Natural killer cell treated with Interleukin-12 subunit alpha and Interleukin-12 subunit beta and Interleukin-15 and Interleukin-18, amount 100 ng/mL, for 72 hours (primary cell): Measurements from ENCODE around the gene HES7. TPM values are rescaled to one million over a fixed set of nuclear protein-coding genes. Genes with fewer than 3 reads are reported as not detected.
"Not testable (repeated sequence)": the region's sequence is repeated elsewhere in the genome, so short reads cannot be mapped to it uniquely, and the experiment has no call there.

ENCODE experiments used
- ATAC-seq, 2 donors: fragments of 150-1000 bp; cut with Tn5 transposase in 1 of 2; sonication (Bioruptor Pico), chemical (Tn5 transposase) in 1 of 2; 2 replicates each; pipeline ENCODE4 v1.10.0; 2021
- DNase-seq: peaks from one replicate; pipeline ENCODE4 v3.0.0; 2022; ENCODE audit warnings: low spot score
- H3K27ac Mint-ChIP-seq, 2 donors: 1 replicate in 1 of 2; 2 replicates in 1 of 2; pipeline ENCODE4 v1.8.0; 2022; ENCODE audit warnings: mixed read lengths in 2 of 2, mild to moderate bottlenecking in 1 of 2, moderate library complexity in 1 of 2
- H3K27me3 Mint-ChIP-seq, 2 donors: 1 replicate in 1 of 2; 2 replicates in 1 of 2; pipeline ENCODE4 v1.8.0; 2022; ENCODE audit warnings: mixed read lengths in 2 of 2
- H3K36me3 Mint-ChIP-seq: one replicate; pipeline ENCODE4 v1.8.0; 2022; ENCODE audit warnings: mixed read lengths
- H3K4me1 Mint-ChIP-seq, 2 donors: 1 replicate in 1 of 2; 2 replicates in 1 of 2; pipeline ENCODE4 v1.8.0; 2022; ENCODE audit warnings: low read depth in 2 of 2, mixed read lengths in 2 of 2, mild to moderate bottlenecking in 1 of 2
- H3K4me3 Mint-ChIP-seq: one replicate; pipeline ENCODE4 v1.8.0; 2022; ENCODE audit warnings: mixed read lengths
- H3K9me3 Mint-ChIP-seq: 2 replicates; pipeline ENCODE4 v1.8.0; 2022; ENCODE audit warnings: mixed read lengths
- total RNA-seq, 2 donors: library from RNA; stranded (reverse); gene quantifications; one replicate each; pipeline ENCODE4 v1.2.3, GENCODE V29; 2022

The HES7 gene
- total RNA-seq = not detected

DNA sequence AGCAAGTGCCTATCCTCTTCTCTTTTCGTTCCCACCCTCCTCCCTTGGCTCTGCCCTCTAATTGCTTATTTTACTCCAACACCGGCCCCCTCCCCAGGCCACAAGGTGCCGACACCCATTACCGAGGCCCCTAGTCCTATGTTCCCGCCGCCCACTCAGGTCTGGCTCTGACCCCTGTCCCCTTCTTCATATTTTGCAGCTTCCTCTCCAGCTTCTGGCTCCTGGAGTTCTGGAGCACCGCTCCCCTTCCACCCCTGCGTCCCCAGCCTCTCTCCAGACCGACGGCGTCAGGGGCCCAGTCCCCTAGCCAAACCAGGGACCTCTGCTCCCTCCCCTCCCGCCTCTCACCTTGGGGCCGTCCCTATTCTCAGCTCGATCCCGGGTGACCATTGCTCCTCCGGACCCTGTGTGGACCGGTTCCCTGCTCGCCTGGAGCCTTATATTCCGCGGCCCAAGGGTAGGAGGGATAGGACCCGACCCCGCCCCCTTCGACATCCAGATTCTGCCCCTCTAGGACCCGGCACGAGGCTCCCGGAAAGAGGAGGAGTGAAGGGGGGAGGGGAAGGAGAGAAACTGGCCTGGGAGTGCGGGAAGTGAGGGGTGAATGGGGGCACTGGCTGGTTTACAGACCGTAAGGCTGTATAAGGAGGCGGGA, at the start of gene HES7:
TSS of gene HES7 (minus strand) at position 412 of the 655 bp plus-strand sequence. CDS start at position 390, 22 bp downstream.
- Mint-ChIP-seq H3K4me1 (peaks cover 67 to 74% of the 10 kb centered on the region in 2 donors), H3K36me3 (no peaks in the 10 kb centered on the region), H3K4me3 (peak within 1 kb of the TSS; percentile 96), H3K9me3 (no peaks in the 10 kb centered on the region), H3K27ac (peak within 1 kb of the TSS; percentile 75 to 97), H3K27me3 (peaks cover 25 to 36% of the 10 kb centered on the region in 2 donors)
- ATAC-seq (no peak), DNase-seq (no peak)

DNA sequence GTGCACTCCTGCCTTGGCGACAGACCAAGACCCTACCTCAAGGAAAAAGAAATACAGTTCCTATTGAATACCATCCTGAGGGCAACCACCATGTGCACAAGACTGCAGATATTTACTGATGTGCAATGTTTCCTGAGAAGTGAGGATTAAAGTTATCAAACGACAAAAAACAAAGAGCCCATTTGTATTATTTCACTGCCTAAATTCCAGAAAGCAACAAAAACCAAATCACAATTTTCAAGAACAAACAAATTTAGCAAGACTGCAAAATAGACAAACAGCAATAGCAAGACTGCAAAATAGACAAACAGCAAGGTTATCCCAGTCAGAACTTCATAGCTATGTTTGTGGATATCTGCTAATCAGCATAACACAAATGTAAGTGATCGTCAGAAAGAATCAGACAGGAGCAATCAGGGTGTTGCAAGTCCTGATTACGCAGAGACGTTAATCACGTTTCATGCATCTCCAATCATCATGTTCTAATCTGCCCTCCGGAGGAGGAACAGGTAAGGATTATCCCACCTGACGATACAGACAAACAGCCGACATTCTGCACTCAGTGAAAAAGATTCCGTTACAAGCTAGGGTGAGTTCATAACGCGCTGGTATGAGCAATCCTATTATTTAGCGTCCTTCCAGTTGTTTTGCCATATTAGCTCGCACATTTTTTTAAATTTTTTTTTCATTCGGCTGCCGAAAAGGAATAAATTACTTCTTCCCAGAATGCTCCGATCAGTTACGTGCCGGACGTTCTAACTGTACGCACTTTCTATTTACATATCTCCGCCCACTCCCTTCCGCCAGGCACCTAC, 49.4 kb upstream of the HES7 start:
- no peaks in the 10 kb centered on the region for H3K27me3 Mint-ChIP-seq
- H3K4me3 Mint-ChIP-seq = peak overlapping the region; percentile 80
- DNase-seq (peak; percentile 88), ATAC-seq (peak; percentile 81 to 83)
- no peaks in the 10 kb centered on the region for H3K36me3 Mint-ChIP-seq
- no peaks in the 10 kb centered on the region for H3K9me3 Mint-ChIP-seq
- H3K27ac Mint-ChIP-seq = peak overlapping the region; percentile 97 to 100
- H3K4me1 Mint-ChIP-seq = peaks cover 40 to 43% of the 10 kb centered on the region in 2 donors

DNA sequence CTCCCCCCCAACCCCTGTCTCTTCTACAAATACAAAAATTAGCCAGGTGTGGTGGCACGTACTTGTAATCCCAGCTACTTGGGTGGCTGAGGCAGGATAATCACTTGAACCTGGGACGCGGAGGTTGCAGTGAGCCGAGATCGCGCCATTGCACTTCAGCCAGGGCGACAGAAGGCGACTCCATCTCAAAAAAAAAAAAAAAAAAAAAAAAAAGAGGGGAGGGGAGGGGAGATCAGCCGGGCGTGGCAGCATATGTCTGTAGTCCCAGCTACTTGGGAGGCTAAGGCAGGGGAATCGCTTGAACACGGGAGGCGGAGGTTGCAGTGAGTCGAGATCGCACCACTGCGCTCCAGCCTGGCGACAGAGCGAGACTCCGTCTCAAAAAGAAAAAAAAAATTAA, 46.3 kb upstream of the HES7 start:
- ATAC-seq, DNase-seq, H3K9me3 Mint-ChIP-seq, H3K4me3 Mint-ChIP-seq, H3K27me3 Mint-ChIP-seq, H3K36me3 Mint-ChIP-seq, H3K27ac Mint-ChIP-seq: not testable (repeated sequence)
- H3K4me1 Mint-ChIP-seq = peaks cover 21 to 28% of the 10 kb centered on the region in 2 donors

DNA sequence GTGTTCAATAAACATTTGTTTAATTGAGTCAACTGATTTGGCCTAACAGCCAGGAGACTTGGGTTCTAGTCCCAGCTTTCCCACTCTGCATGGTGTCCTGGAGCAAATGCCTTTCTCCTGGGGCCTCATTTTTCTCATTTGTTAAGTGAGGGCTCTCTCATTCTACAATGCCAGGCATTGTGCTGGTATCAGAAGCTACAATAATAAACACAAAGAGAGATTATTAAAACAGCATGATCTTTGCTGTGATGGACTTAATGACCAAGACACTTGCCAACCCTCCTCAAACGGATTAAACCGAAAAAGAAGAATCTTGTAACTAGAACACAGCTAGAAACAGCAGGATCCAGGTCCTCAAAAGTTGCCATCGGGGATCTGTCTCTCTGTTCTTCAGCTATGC, 43.6 kb upstream of the HES7 start:
- Mint-ChIP-seq H3K4me3 (no peak overlapping the region), H3K27me3 (no peaks in the 10 kb centered on the region), H3K27ac (no peak overlapping the region), H3K36me3 (no peaks in the 10 kb centered on the region), H3K9me3 (no peaks in the 10 kb centered on the region), H3K4me1 (peaks cover 21 to 30% of the 10 kb centered on the region in 2 donors)
- ATAC-seq = no peak
- DNase-seq = no peak

DNA sequence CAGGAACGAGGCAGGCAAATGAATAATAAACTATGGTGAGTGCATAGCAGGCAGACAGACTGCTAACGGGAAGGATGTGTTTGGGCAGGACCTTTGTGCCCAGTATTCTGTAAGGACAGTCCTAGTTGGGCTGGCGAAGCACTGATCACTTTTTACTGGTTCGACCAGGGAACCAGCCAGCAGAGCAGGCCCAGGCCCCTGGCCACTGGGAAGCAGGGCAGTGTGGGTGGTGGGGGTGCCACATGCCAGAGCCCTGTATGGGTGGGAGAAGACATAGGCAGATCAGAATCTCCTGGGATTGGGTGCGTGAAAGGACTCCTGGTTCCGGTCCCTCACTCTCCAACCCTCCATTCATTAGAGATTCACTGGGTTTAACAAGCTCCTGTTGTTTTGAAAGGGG, 42.8 kb upstream of the HES7 start:
- Mint-ChIP-seq H3K36me3 (no peaks in the 10 kb centered on the region), H3K9me3 (no peaks in the 10 kb centered on the region)

DNA sequence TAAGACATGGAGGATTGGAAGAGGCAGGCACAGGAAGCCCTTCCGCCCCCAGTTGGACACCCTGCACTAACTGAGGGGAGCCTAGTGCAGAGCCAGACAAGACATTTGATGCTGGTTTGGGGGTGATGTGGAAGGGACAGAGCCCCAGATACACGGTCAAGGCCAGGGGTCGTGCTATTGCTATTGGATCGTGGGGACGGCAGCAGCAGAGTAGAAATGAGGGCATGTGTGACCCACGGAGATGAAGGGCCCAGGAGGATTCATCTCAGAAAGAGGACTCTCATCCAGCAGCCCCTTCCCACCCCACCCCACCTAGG, 40.9 kb upstream of the HES7 start:
- peak overlapping the region; percentile 90 to 93 for H3K27ac Mint-ChIP-seq
- DNase-seq (no peak), ATAC-seq (no peak)
- peaks cover 8% of the 10 kb centered on the region for H3K36me3 Mint-ChIP-seq
- no peaks in the 10 kb centered on the region for H3K27me3 Mint-ChIP-seq
- peak overlapping the region; percentile 85 for H3K4me3 Mint-ChIP-seq
- H3K4me1 Mint-ChIP-seq = peaks cover 42 to 45% of the 10 kb centered on the region in 2 donors
- no peaks in the 10 kb centered on the region for H3K9me3 Mint-ChIP-seq

More for the DNA sequence above, 42.8 kb upstream of the HES7 start:
- DNase-seq (no peak), ATAC-seq (no peak)
- H3K27ac Mint-ChIP-seq = no peak overlapping the region
- peaks cover 22 to 30% of the 10 kb centered on the region in 2 donors for H3K4me1 Mint-ChIP-seq
- no peaks in the 10 kb centered on the region for H3K27me3 Mint-ChIP-seq
- H3K4me3 Mint-ChIP-seq = no peak overlapping the region

DNA sequence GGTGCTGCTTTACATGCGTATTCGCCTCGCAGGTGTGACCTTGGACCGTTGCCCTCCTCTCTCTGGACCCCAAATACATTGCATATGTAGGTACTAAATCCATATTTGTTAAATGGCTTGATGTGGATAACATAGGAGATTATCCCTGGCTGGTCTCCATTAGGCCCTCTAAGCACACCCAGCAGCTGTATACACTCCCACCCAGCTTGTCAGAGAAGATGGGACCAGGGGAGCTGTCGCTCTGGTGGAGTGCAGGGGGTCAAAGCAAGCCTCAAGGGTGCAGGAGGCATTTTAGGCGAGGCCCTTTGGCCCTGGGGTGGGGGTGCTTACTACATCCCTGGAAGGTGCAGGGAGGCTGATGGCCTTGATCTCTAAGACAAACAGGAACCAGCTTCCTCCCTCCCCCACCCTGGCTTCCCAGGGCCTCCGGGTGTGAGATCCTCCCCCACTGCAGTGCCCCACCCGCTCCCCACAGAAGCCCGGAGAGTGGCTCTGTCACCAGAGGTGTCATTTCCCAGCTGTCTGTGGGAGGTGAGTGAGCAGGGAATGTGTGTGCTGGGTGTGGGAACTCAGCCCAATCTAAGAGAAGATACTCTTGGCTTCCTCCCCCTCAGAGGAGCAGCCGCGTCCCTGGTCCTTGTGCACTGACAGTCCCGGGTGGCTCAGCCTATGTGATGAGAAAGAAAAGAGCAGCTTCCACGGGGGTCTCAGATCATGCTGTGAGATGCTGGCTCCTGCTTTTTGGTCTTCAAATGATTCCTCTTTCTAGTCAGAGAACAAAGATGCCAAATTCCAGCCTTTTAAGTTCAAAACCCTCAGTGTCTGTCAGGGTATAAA, 40.3 kb upstream of the HES7 start:
- H3K9me3 Mint-ChIP-seq = no peaks in the 10 kb centered on the region
- DNase-seq (peak; percentile 88), ATAC-seq (peak; percentile 76 to 79)
- peaks cover 8% of the 10 kb centered on the region for H3K36me3 Mint-ChIP-seq
- H3K4me3 Mint-ChIP-seq = peak overlapping the region; percentile 85
- H3K4me1 Mint-ChIP-seq = peaks cover 46 to 50% of the 10 kb centered on the region in 2 donors
- peak overlapping the region; percentile 90 to 93 for H3K27ac Mint-ChIP-seq
- H3K27me3 Mint-ChIP-seq = no peaks in the 10 kb centered on the region

DNA sequence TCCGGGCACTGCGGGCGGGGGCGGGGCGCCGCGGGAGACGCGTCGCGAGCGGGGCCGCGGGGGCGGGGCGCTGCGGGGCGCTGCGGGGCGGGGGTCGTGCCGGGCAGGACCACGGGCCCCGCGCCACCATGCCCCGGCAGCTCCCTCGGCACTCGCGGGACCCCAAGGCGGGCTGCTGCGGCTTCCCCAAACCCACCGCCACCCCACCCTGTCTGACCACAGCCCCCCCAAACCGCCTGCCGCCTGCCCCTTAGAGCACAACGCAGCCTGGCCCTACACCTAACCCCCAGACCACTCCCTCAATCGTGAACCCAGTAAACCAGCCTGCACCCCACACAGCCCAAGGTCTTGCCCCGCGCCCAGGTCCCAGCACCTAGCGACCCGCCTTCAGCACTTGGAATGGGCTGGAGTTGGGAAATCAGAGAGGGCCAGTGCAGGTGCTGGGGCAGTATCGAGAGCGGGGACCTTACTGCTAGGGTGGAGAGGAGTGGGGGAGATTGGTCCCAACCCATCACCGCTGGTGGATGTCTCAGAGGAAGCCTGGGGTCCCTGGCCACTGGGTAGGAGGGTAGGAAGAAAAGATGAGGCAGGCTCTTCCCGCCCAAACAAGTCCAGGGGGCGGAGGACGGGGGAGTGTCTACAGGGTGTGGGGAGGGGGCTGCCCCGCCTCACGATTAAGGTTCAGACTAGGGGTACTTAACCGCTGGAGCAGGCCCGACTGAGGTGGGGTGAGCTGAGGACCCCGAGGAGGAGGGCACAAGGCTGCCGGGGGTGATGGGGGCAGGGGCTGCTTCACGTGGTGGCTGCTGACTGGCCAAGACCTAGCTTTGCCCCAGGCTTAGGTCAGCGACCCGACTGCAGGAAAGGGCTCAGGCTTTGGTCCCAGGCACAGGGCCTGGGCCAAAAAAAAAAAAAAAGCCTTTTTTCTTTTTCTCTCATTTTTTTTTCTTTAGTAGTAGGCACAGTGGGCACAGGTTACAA, 39.4 kb upstream of the HES7 start:
- Mint-ChIP-seq H3K36me3 (peaks cover 8% of the 10 kb centered on the region), H3K4me3 (peak overlapping the region; percentile 85), H3K9me3 (no peaks in the 10 kb centered on the region), H3K27me3 (no peaks in the 10 kb centered on the region), H3K4me1 (peaks cover 54% of the 10 kb centered on the region in 2 donors), H3K27ac (peak overlapping the region; percentile 90 to 93)
- no peak for DNase-seq
- ATAC-seq = peak; percentile 26 to 29

DNA sequence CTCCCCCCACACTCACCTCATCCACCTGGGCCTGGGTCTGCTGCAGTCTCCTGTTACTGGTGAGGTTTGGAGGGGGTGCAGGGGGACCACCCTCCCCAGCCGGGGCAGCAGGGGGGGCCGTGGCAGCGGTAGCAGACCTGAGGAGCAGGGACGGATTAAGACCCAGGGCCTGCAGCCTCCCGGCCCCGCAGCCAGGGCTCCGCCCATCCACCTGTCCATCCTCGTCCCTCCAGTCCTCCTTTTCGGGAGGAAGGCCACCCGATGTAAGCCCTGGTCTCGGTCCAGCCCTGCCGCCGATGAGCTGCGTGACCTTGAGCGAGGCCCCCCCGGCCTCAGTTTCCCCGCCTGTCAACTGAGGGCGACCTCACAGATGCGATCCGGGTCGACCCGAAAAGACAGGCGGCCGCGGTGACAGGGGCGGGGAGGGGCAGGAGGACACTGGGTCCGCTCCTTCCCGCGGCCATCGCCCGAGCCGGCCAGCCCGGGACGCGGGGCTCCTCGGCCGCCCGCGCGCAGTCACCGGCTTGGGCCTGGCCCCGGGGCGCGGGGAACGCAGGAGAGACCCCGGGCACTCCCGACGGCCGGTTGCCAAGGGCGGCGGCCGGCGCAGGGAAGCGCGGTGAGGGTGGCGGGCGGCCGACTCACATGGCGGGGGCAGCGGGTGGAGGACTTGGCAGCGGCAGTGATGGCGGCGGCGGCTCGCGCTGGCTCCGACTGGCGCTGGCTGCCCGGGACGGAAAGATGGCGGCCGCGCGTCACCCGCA, 38.5 kb upstream of the HES7 start, which contains the start of gene VAMP2:
TSS of gene VAMP2 (minus strand) at position 716 of the 764 bp plus-strand sequence. CDS start at position 647, 69 bp downstream.
- Mint-ChIP-seq H3K27ac (peak within 1 kb of the TSS; percentile 90 to 93), H3K9me3 (no peaks in the 10 kb centered on the region), H3K4me3 (peak within 1 kb of the TSS; percentile 85), H3K4me1 (peaks cover 54% of the 10 kb centered on the region in 2 donors), H3K36me3 (peaks cover 8% of the 10 kb centered on the region), H3K27me3 (no peaks in the 10 kb centered on the region)
- peak; percentile 86 for DNase-seq
- peak; percentile 79 to 86 for ATAC-seq

DNA sequence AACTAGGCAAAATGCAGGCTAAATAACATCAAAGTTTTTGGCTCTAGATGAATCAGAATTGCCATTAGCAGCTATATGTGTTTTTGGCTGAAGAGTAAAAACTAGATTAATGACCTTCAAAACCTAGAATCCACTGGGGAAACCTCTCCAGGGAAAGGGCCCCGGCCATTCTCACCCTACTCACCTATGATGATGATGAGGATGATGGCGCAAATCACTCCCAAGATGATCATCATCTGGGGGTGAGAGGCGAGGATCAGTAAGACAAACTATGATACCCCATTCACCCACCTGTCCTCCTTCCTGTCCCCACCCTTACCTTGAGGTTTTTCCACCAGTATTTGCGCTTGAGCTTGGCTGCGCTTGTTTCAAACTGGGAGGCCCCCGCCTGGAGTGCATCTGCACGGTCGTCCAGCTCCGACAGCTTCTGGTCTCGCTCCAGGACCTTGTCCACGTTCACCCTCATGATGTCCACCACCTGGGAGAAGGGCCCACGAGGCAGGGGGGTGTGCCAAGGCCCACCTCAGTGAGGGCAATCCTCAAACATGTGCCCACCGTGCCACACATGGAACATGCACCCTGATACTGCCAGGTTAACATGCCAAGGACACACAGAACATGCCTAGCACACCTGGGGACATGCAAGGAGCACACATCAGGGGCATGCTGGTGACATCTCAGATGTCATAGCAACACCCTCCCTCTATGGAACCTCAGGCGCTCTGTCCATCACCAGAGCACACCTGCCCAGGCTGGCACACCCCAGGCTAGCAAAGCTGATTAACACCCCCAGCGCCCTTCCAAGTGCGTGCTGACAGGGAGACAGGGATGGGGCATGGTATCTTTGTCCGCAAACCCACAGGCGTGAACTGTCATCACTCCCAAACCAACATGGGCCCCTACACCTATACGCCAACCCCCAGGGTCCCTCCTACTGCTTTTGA, 37.7 kb upstream of the HES7 start:
- H3K27ac Mint-ChIP-seq = peak overlapping the region; percentile 43 to 85
- H3K4me1 Mint-ChIP-seq = peaks cover 52 to 54% of the 10 kb centered on the region in 2 donors
- peak overlapping the region; percentile 85 for H3K4me3 Mint-ChIP-seq
- no peaks in the 10 kb centered on the region for H3K9me3 Mint-ChIP-seq
- ATAC-seq (no peak), DNase-seq (no peak)
- no peaks in the 10 kb centered on the region for H3K27me3 Mint-ChIP-seq
- peaks cover 8% of the 10 kb centered on the region for H3K36me3 Mint-ChIP-seq

DNA sequence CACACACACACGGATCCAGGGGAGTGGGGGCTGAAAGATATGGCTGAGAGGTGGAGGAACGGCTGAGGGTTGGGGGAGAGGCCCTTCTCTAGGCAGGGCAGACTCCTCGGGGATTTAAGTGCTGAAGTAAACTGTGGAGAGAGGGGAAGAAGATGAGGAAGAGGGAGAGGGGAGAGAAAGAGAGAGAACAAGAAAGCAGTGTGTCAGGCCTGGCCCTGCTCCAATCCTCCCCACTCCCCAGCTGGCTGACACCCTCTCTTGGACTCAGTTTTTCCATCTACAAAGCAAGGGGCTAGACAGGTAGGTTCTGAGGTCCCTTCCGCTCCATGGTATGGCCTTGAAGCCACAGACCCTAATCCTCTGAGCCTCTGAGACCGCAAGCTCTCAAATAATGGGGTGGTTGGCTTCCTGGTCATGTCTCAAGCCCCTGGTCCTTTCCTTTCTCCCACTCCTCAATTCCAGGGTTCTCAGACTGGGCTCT, 36.9 kb upstream of the HES7 start:
- ATAC-seq (no peak), DNase-seq (no peak)
- Mint-ChIP-seq H3K36me3 (peaks cover 8% of the 10 kb centered on the region), H3K27ac (peak overlapping the region; percentile 43 to 85), H3K27me3 (no peaks in the 10 kb centered on the region), H3K9me3 (no peaks in the 10 kb centered on the region), H3K4me1 (peaks cover 51 to 54% of the 10 kb centered on the region in 2 donors), H3K4me3 (peak overlapping the region; percentile 85)
